Keratinocyte (primary cell): ENCODE results near the gene RHOF. TPM values are rescaled to one million over a fixed set of nuclear protein-coding genes. Genes with fewer than 3 reads are reported as not detected.
A peak's percentile ranks its signal among the peaks of the same experiment; 100 is the strongest.

Experiments
- DNase-seq: peaks from one replicate; pipeline ENCODE4 v3.0.0-alpha.2; 2011; ENCODE audit warnings: low read depth, missing footprints, low spot score
- FAIRE-seq: peaks from 2 replicates; lab custom pipeline; 2011; peaks lifted over from hg19 to GRCh38; lab: Jason Lieb, UNC
- H2AFZ ChIP-seq: 2 replicates; pipeline ENCODE4 v1.6.0; 2012; ENCODE audit warnings: low read length, control low read depth, inconsistent platforms; ENCODE audit not compliant: control insufficient read depth
- H3K27ac ChIP-seq: 2 replicates; pipeline ENCODE4 v1.5.1; 2011; ENCODE audit warnings: low read length; ENCODE audit not compliant: control insufficient read depth, insufficient read depth
- H3K27me3 ChIP-seq: 3 replicates; pipeline ENCODE4 v1.6.0; 2011; ENCODE audit warnings: low read length; ENCODE audit not compliant: control insufficient read depth, insufficient read depth; ENCODE audit errors: extremely low read depth
- H3K36me3 ChIP-seq, 2 experiments: 2 replicates in 1 of 2; 3 replicates in 1 of 2; pipeline ENCODE4 v1.5.1; 2011; ENCODE audit warnings: low read length in 2 of 2, mild to moderate bottlenecking in 1 of 2; ENCODE audit not compliant: control insufficient read depth in 2 of 2, insufficient read depth in 2 of 2; ENCODE audit errors: extremely low read depth in 1 of 2
- H3K4me1 ChIP-seq: 3 replicates; pipeline ENCODE4 v1.5.1; 2011; ENCODE audit warnings: low read length; ENCODE audit not compliant: control insufficient read depth, insufficient read depth; ENCODE audit errors: extremely low read depth
- H3K4me2 ChIP-seq: 3 replicates; pipeline ENCODE4 v1.6.0; 2011; ENCODE audit warnings: low read depth, low read length; ENCODE audit not compliant: control insufficient read depth, insufficient read depth; ENCODE audit errors: extremely low read depth
- H3K4me3 ChIP-seq, 3 experiments: fragments of 200-600 bp in 1 of 3; sonication (generic) in 1 of 3; 2 replicates in 2 of 3; 3 replicates in 1 of 3; pipeline ENCODE4 v1.5.1; 2011 to 2016; ENCODE audit warnings: low read length in 3 of 3, mild to moderate bottlenecking in 3 of 3, control low read depth in 2 of 3, inconsistent platforms in 1 of 3, low read depth in 1 of 3, mixed read lengths in 1 of 3, mixed run types in 1 of 3, moderate library complexity in 1 of 3; ENCODE audit not compliant: control insufficient read depth in 2 of 3, insufficient read depth in 2 of 3; ENCODE audit errors: extremely low read depth in 1 of 3
- H3K79me2 ChIP-seq: 2 replicates; pipeline ENCODE4 v1.6.0; 2012; ENCODE audit warnings: low read length; ENCODE audit not compliant: control insufficient read depth, insufficient read depth
- H3K9ac ChIP-seq: 3 replicates; pipeline ENCODE4 v1.6.0; 2011; ENCODE audit warnings: low read length; ENCODE audit not compliant: control insufficient read depth, insufficient read depth; ENCODE audit errors: extremely low read depth
- H3K9me1 ChIP-seq: 3 replicates; pipeline ENCODE4 v1.6.0; 2011; ENCODE audit warnings: low read length; ENCODE audit not compliant: control insufficient read depth, insufficient read depth; ENCODE audit errors: extremely low read depth
- H3K9me3 ChIP-seq: 2 replicates; pipeline ENCODE4 v1.5.1; 2012; ENCODE audit warnings: low read depth, low read length; ENCODE audit not compliant: control insufficient read depth
- H4K20me1 ChIP-seq: 3 replicates; pipeline ENCODE4 v1.6.0; 2011; ENCODE audit warnings: low read length; ENCODE audit not compliant: control insufficient read depth, insufficient read depth; ENCODE audit errors: extremely low read depth
- CTCF ChIP-seq, 3 experiments: IDR thresholded peaks in 1 of 3; conservative IDR thresholded peaks in 1 of 3; optimal IDR thresholded peaks in 1 of 3; 2 replicates in 2 of 3; 3 replicates in 1 of 3; pipeline versions ENCODE3 to v1.5.1; 2011; ENCODE audit warnings: low read length in 3 of 3, mild to moderate bottlenecking in 3 of 3, moderate library complexity in 2 of 3, control low read depth in 1 of 3, inconsistent platforms in 1 of 3; ENCODE audit not compliant: insufficient read depth in 2 of 3; ENCODE audit errors: extremely low read depth in 1 of 3
- EZH2 ChIP-seq: IDR thresholded peaks from one replicate; pipeline ENCODE4 v1.6.1; 2012; ENCODE audit warnings: inconsistent platforms, mild to moderate bottlenecking, low read length, moderate library complexity
- dilution Hi-C: fragments of 300-500 bp; cut with MboI; formaldehyde crosslinking; loops from one replicate; pipeline ENCODE4 v1.7.0; 2020; ENCODE audit warnings: low sequenced_read_pairs; ENCODE audit not compliant: extremely low pct_ligation_motif_present
- polyA minus RNA-seq, 3 experiments: library from RNA; depleted of rRNA, polyadenylated mRNA; stranded (reverse); fragments of >200 nt; gene quantifications; 1 replicate in 1 of 3; 2 replicates in 1 of 3; 3 replicates in 1 of 3; pipeline ENCODE4 v1.2.3, GENCODE V29; 2011
- polyA plus RNA-seq, 5 experiments: library from polyadenylated mRNA; depleted of rRNA in 3 of 5; stranded (reverse) in 3 of 5; stranded (forward) in 1 of 5; unstranded in 1 of 5; fragments of >200 nt; gene quantifications; 1 replicate in 1 of 5; 2 replicates in 3 of 5; 3 replicates in 1 of 5; pipeline versions ENCODE4 v1.2.1 to v1.2.3, GENCODE V29; 2011 to 2012; ENCODE audit warnings: missing spikeins in 2 of 5, low read depth in 1 of 5, low replicate concordance in 1 of 5

Gene RHOF, protein sequence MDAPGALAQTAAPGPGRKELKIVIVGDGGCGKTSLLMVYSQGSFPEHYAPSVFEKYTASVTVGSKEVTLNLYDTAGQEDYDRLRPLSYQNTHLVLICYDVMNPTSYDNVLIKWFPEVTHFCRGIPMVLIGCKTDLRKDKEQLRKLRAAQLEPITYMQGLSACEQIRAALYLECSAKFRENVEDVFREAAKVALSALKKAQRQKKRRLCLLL
- polyA plus RNA-seq (2.8 to 4.3 TPM (median 4.1 TPM) in 3 replicates), polyA minus RNA-seq (7.0 to 7.7 TPM (median 7.7 TPM) in 3 replicates)
- 3.3 TPM for polyA plus RNA-seq (2011; ENCODE audit: low read depth)
- polyA plus RNA-seq (2011; cell fraction: cytosol; rRNA removed) = 3.1 and 5.3 TPM in 2 replicates
- 4.8 and 5.9 TPM in 2 replicates for polyA plus RNA-seq (2011; cell fraction: nucleus; rRNA removed)
- polyA plus RNA-seq (2012; ENCODE audit: low replicate concordance) = 2.5 and 6.1 TPM in 2 replicates
- 11.5 TPM for polyA minus RNA-seq (2011; cell fraction: cytosol; rRNA and poly(A)+ RNA removed)
- 3.7 and 4.3 TPM in 2 replicates for polyA minus RNA-seq (2011; cell fraction: nucleus; rRNA and poly(A)+ RNA removed)

DNA sequence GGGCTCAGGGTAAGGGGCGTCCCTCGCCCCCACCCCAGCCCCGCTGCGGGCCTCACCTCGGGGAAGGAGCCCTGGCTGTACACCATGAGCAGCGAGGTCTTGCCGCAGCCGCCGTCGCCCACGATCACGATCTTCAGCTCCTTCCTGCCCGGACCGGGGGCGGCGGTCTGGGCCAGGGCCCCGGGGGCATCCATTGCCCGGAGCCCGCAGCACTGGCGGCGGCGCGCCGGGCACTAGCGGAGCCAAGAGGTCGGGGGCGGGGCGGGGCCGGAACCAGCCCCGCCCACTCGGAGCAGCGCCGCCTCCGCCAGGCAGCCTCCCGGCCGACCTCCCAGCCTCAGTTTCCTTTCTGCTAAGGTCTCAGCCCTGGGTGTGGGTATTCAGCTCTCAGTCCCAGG, at the start of gene RHOF:
RHOF (minus strand) TSS at position 249 of the 398 bp plus-strand sequence; CDS start at position 194, 55 bp downstream.
- H3K4me1 ChIP-seq = peaks cover 36% of the 10 kb centered on the region

GRCh38 chr12:121839993-121840761, 46.7 kb upstream of the RHOF start:
- H3K36me3 ChIP-seq = no peaks in the 10 kb centered on the region
- FAIRE-seq (no peak), DNase-seq (no peak)
- no peak for TF ChIP-seq EZH2
- TF ChIP-seq CTCF (optimal IDR thresholded peaks at IDR 0.05 in 1 of 3, IDR thresholded peaks at IDR 0.05 in 1 of 3, conservative IDR thresholded peaks at IDR 0.05 in 1 of 3; ENCODE audit: extremely low read depth in 1 of 3, insufficient read depth in 2 of 3, low read length in 3 of 3) = no peak
- H2AFZ ChIP-seq = peak overlapping the region; percentile 99
- peaks cover 5% of the 10 kb centered on the region for H3K4me1 ChIP-seq
- H4K20me1 ChIP-seq = no peaks in the 10 kb centered on the region
- no peaks in the 10 kb centered on the region for H3K79me2 ChIP-seq
- H3K4me3 ChIP-seq = peak overlapping the region; percentile 63 to 89 (median 77)
- H3K9me3 ChIP-seq = no peaks in the 10 kb centered on the region
- peak overlapping the region; percentile 96 for H3K4me2 ChIP-seq
- H3K9ac ChIP-seq = peak overlapping the region; percentile 78
- dilution Hi-C loops = no loop called here
- no peaks in the 10 kb centered on the region for H3K27me3 ChIP-seq
- H3K9me1 ChIP-seq = no peaks in the 10 kb centered on the region
- peak overlapping the region; percentile 41 for H3K27ac ChIP-seq

More for the DNA sequence above, at the start of gene RHOF:
- no peak for FAIRE-seq
- no peaks in the 10 kb centered on the region for H3K27me3 ChIP-seq
- peak within 1 kb of the TSS; percentile 57 for H3K27ac ChIP-seq
- dilution Hi-C loops = no loop called here
- no peaks in the 10 kb centered on the region for H3K9me3 ChIP-seq
- H2AFZ ChIP-seq = peak within 1 kb of the TSS; percentile 89
- H3K4me2 ChIP-seq = peak within 1 kb of the TSS; percentile 88
- H3K79me2 ChIP-seq = peaks cover 5% of the 10 kb centered on the region
- peaks cover 5 to 6% of the 10 kb centered on the region in 2 experiments for H3K36me3 ChIP-seq
- H3K4me3 ChIP-seq = peak within 1 kb of the TSS; percentile 39 to 67 (median 60)
- TF ChIP-seq CTCF (optimal IDR thresholded peaks at IDR 0.05 in 1 of 3, IDR thresholded peaks at IDR 0.05 in 1 of 3, conservative IDR thresholded peaks at IDR 0.05 in 1 of 3; ENCODE audit: extremely low read depth in 1 of 3, insufficient read depth in 2 of 3, low read length in 3 of 3) (no peak), EZH2 (no peak)
- peak within 1 kb of the TSS; percentile 69 for H3K9ac ChIP-seq
- no peaks in the 10 kb centered on the region for H4K20me1 ChIP-seq
- DNase-seq = no peak
- no peaks in the 10 kb centered on the region for H3K9me1 ChIP-seq
